Measurements from ENCODE around the gene LETM1. TPM values are rescaled to one million over a fixed set of nuclear protein-coding genes. Genes with fewer than 3 reads are reported as not detected.

LETM1 gene
- total and polyA plus RNA-seq, 2 of the 13 experiments (the other 11 are each of a cell fraction or from before 2014, with no cell fraction given) = 9.7 to 41.6 TPM

- TF ChIP-seq, protein P1, sequence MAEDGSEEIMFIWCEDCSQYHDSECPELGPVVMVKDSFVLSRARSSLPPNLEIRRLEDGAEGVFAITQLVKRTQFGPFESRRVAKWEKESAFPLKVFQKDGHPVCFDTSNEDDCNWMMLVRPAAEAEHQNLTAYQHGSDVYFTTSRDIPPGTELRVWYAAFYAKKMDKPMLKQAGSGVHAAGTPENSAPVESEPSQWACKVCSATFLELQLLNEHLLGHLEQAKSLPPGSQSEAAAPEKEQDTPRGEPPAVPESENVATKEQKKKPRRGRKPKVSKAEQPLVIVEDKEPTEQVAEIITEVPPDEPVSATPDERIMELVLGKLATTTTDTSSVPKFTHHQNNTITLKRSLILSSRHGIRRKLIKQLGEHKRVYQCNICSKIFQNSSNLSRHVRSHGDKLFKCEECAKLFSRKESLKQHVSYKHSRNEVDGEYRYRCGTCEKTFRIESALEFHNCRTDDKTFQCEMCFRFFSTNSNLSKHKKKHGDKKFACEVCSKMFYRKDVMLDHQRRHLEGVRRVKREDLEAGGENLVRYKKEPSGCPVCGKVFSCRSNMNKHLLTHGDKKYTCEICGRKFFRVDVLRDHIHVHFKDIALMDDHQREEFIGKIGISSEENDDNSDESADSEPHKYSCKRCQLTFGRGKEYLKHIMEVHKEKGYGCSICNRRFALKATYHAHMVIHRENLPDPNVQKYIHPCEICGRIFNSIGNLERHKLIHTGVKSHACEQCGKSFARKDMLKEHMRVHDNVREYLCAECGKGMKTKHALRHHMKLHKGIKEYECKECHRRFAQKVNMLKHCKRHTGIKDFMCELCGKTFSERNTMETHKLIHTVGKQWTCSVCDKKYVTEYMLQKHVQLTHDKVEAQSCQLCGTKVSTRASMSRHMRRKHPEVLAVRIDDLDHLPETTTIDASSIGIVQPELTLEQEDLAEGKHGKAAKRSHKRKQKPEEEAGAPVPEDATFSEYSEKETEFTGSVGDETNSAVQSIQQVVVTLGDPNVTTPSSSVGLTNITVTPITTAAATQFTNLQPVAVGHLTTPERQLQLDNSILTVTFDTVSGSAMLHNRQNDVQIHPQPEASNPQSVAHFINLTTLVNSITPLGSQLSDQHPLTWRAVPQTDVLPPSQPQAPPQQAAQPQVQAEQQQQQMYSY (CRISPR knock-in tag; IDR thresholded peaks at IDR 0.05) = peak; percentile 59; the same call in 1 of the 2 replicates
- TF ChIP-seq RARA (CRISPR knock-in tag; IDR thresholded peaks at IDR 0.05) (peak; percentile 47; the same call in 1 of the 2 replicates), SMAD1 (CRISPR knock-in tag; IDR thresholded peaks at IDR 0.05; ENCODE audit: borderline replicate concordance, low read depth) (no peak; the same call in 1 of the 2 replicates), ZNF788 (CRISPR knock-in tag; IDR thresholded peaks at IDR 0.05; ENCODE audit: borderline replicate concordance) (peak; percentile 76; the same call in 1 of the 2 replicates), POLR2AphosphoS2 (IDR thresholded peaks at IDR 0.05; ENCODE audit: low read depth, low read length) (no peak), HOXA7 (CRISPR knock-in tag; IDR thresholded peaks at IDR 0.05) (no peak), ZNF256 (CRISPR knock-in tag; conservative IDR thresholded peaks at IDR 0.05) (no peak; the same call in 1 of the 2 replicates), POLR2G (IDR thresholded peaks at IDR 0.05; ENCODE audit: low read depth, low read length) (peak; percentile 74), ZKSCAN8 (CRISPR knock-in tag; IDR thresholded peaks at IDR 0.05; ENCODE audit: borderline replicate concordance) (no peak), KIAA2018 (CRISPR knock-in tag; IDR thresholded peaks at IDR 0.05; ENCODE audit: borderline replicate concordance) (no peak), MED1 (CRISPR knock-in tag; IDR thresholded peaks at IDR 0.05) (peak; percentile 72), PATZ1 (CRISPR knock-in tag; IDR thresholded peaks at IDR 0.05) (peak; percentile 95), ZNF317 (CRISPR knock-in tag; IDR thresholded peaks at IDR 0.05) (peak; percentile 53; the same call in 1 of the 2 replicates)
Measured at GRCh38 chr4:1766106-1767060, 89.6 kb downstream of the LETM1 start (continued).
